Measurements from ENCODE around the gene SLC19A3. TPM values are rescaled to one million over a fixed set of nuclear protein-coding genes. Genes with fewer than 3 reads are reported as not detected.
"Not testable (repeated sequence)": the region's sequence is repeated elsewhere in the genome, so short reads cannot be mapped to it uniquely, and the experiment has no call there.

Gene SLC19A3
- total and polyA plus RNA-seq, 5 donors: 0.29 to 5.0 (median 1.2) TPM

DNA sequence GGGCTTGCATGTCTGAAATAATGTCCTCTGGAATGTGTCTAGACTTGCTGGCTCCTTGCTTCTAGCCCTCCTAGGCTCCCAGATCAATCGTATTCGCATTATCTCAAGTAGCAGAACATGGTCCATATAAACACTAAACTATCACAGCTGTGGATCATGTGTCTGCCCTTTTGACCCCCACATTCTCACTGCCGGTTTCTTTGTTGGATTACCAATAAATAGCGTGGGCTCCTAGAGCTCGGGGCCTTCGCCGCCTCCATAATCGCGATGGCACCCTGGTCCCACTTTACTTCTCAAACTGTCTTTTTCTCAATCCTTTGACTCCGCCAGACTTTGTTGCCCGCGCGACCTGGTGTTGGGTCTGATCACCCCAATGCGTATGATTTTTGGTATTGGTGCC, 21.5 kb upstream of the SLC19A3 start:
- Histone ChIP-seq H3K9me3 (ENCODE audit: control insufficient read depth, low read length) (no peaks in the 10 kb centered on the region), H3K4me3 (ENCODE audit: low read length) (no peak overlapping the region), H3K4me1 (ENCODE audit: control insufficient read depth, insufficient read depth, low read length) (no peaks in the 10 kb centered on the region), H3K27ac (ENCODE audit: low read length) (no peak overlapping the region), H3K27me3 (ENCODE audit: control insufficient read depth, insufficient read depth) (no peaks in the 10 kb centered on the region)
- intact Hi-C loops (cut with DNase I): no loop called here
- no peak for ATAC-seq
- no peak for DNase-seq
- WGBS: 71% methylated on average over 14 of the region's 14 CpGs

DNA sequence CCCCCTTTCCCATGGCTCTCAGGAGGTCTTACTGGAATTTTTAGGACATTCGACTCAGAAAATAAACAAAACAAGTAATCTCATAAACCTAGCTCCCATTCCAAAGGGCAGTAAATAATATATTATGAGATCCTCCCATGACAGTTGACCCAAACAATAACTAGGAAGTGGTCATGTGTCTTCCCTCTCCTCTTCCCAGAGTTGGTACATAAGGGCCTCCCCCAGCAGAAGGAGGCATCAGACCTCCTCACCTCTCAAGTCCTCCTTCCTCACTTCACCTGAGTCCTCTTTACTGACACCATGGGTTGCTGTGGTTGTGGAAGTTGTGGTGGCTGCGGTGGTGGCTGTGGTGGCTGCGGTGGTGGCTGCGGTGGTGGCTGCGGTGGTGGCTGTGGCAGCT, 10.2 kb upstream of the SLC19A3 start, which contains the start of gene SCYGR7:
Gene SCYGR7 (plus strand): TSS at position 301 of the 400 bp plus-strand sequence. CDS start 0 bp downstream, at position 301.
- 96% methylated on average over 5 of the region's 5 CpGs for whole genome bisulfite sequencing

DNA sequence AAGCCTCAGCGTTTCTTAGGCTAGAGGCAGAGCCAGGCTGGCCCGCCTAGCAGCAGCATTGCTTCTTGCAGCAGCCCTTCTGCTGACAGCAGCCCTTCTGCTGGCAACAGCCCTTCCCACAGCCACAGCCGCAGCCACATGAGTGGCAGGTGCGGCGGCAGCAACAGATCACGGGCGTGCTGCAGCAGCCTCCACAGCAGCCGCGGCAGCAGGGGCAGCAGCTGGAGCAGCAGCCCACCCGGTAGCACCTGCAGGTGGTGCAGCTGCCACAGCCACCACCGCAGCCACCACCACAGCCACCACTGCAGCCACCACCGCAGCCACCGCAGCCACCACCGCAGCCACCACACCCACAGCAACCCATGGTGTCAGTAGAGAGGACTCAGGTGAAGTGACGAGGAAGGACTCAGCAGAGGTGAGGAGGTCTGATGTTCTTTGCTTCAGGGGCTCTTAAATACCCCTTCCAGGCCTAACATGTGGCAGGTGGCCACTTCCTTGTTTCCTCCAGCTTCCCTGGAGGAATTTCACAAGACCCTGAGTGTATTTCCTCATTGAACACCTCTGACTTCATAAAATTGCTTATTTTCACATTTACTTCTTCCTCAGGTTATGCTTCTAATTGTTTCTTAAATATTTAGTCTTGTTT, 6.7 kb upstream of the SLC19A3 start, which contains the start of gene SCYGR6:
Gene SCYGR6 (minus strand): TSS at position 364 of the 646 bp plus-strand sequence. CDS start 0 bp downstream, at position 364.
- Histone ChIP-seq H3K27ac (ENCODE audit: low read length) (no peak within 1 kb of the TSS), H3K4me1 (ENCODE audit: control insufficient read depth, insufficient read depth, low read length) (no peaks in the 10 kb centered on the region), H3K4me3 (ENCODE audit: low read length) (no peak within 1 kb of the TSS), H3K9me3 (ENCODE audit: control insufficient read depth, low read length) (no peaks in the 10 kb centered on the region), H3K27me3 (ENCODE audit: control insufficient read depth, insufficient read depth) (no peaks in the 10 kb centered on the region)
- 85% methylated on average over 15 of the region's 15 CpGs for WGBS
- ATAC-seq: no peak
- DNase-seq: no peak
- intact Hi-C loops (cut with DNase I): no loop called here

More for the DNA sequence above, 10.2 kb upstream of the SLC19A3 start, which contains the start of gene SCYGR7:
- no peak for ATAC-seq
- no peaks in the 10 kb centered on the region for H3K27me3 ChIP-seq (ENCODE audit: control insufficient read depth, insufficient read depth)
- no peak for DNase-seq
- H3K9me3 ChIP-seq (ENCODE audit: control insufficient read depth, low read length): no peaks in the 10 kb centered on the region
- intact Hi-C loops (cut with DNase I): no loop called here
- no peaks in the 10 kb centered on the region for H3K4me1 ChIP-seq (ENCODE audit: control insufficient read depth, insufficient read depth, low read length)
- no peak within 1 kb of the TSS for H3K27ac ChIP-seq (ENCODE audit: low read length)
- H3K4me3 ChIP-seq (ENCODE audit: low read length): no peak within 1 kb of the TSS

DNA sequence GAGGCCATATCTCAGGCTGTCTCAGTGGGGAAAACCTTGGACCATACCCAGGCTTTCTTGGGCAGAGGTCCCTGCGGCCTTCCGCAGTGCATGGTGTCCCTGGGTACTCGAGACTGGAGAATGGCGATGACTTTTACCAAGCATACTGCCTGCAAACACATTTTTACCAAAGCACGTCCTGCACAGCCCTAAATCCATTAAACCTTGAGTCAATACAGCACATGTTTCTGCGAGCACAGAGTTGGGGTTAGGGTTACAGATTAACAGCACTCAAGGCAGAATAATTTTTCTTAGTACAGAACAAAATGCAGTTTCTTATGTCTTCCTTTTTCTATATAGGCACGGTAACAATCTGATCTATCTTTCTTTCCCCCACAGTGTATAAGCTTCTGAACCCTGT, 5.0 kb upstream of the SLC19A3 start:
- intact Hi-C loops (cut with DNase I): not testable (repeated sequence)

DNA sequence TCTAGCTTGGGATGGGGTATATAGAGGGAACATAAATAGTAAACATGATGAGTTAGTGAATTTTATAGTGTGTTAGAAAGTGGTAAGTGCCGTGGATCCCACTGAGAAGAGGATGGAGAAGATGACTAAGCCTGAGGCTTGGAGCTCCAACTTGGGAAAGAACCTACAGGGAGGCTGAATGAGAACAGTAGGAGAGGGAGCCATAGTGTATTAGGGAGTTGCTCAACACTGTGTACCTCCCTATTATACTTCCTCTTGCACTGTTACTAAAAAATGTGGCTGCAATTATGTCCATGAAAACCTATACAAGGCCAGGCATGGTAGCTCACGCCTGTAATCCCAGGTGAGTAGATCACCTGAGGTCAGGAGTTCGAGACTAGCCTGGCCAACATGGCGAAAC, 2.9 kb upstream of the SLC19A3 start:
- Histone ChIP-seq H3K4me3 (ENCODE audit: low read length) (no peak overlapping the region), H3K27me3 (ENCODE audit: control insufficient read depth, insufficient read depth) (no peaks in the 10 kb centered on the region), H3K27ac (ENCODE audit: low read length) (no peak overlapping the region), H3K9me3 (ENCODE audit: control insufficient read depth, low read length) (no peaks in the 10 kb centered on the region), H3K4me1 (ENCODE audit: control insufficient read depth, insufficient read depth, low read length) (no peaks in the 10 kb centered on the region)
- ATAC-seq: no peak
- no peak for DNase-seq
- WGBS: 91% methylated on average over 4 of the region's 4 CpGs
- intact Hi-C loops (cut with DNase I): no loop called here

More for the DNA sequence above, 5.0 kb upstream of the SLC19A3 start:
- not testable (repeated sequence) for H3K27ac ChIP-seq (ENCODE audit: low read length); H3K27me3 ChIP-seq (ENCODE audit: control insufficient read depth, insufficient read depth); ATAC-seq; DNase-seq; H3K4me3 ChIP-seq (ENCODE audit: low read length); H3K4me1 ChIP-seq (ENCODE audit: control insufficient read depth, insufficient read depth, low read length); H3K9me3 ChIP-seq (ENCODE audit: control insufficient read depth, low read length)
- 72% methylated on average over 7 of the region's 7 CpGs for WGBS

DNA sequence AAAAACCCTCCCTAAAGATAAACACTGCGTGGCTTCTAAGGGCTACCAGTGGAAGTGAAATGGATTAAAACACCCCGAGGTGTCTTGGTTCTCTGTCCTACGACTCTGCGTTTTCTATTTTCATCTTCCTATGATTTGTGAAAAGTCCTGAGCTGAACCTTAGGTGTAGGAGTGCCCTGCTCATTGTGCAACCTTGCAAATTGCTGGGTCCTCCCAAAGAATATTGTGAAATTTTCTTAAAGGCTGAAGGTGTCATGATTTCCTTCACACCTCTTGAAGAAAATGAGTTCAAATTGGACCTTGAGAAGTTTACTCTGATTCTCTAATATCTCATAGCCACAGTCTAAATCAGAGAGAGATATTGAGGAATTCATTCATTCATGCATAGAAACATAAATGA, 1.8 kb upstream of the SLC19A3 start:
- H3K4me1 ChIP-seq (ENCODE audit: control insufficient read depth, insufficient read depth, low read length): no peaks in the 10 kb centered on the region
- H3K27ac ChIP-seq (ENCODE audit: low read length): no peak overlapping the region
- intact Hi-C loops (cut with DNase I): no loop called here
- H3K4me3 ChIP-seq (ENCODE audit: low read length): no peak overlapping the region
- ATAC-seq (no peak), DNase-seq (no peak)
- no peaks in the 10 kb centered on the region for H3K27me3 ChIP-seq (ENCODE audit: control insufficient read depth, insufficient read depth)
- 95% methylated on average over 4 of the region's 4 CpGs for WGBS
- no peaks in the 10 kb centered on the region for H3K9me3 ChIP-seq (ENCODE audit: control insufficient read depth, low read length)

DNA sequence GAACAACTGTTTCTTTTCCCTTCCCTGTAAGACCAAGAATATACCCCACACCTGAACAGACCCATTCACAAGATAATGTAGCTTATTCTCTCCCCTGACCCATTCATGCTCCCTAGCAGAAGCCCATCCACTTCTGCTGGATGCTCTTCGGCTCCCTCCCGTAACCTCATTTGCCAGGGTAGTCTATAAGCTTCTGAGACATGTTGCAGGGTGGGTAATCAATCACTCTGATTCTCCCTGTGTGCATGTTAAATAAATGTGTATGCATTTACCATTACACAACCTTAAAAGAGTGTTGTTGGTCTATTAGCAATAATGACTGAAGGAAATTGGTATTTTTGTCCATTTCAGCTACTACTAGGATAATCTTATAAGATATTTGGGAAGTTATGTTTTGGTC, 1.3 kb downstream of the SLC19A3 start:
- H3K4me1 ChIP-seq (ENCODE audit: control insufficient read depth, insufficient read depth, low read length): no peaks in the 10 kb centered on the region
- WGBS: 98% methylated on average over 2 of the region's 2 CpGs
- intact Hi-C loops (cut with DNase I): no loop called here

DNA sequence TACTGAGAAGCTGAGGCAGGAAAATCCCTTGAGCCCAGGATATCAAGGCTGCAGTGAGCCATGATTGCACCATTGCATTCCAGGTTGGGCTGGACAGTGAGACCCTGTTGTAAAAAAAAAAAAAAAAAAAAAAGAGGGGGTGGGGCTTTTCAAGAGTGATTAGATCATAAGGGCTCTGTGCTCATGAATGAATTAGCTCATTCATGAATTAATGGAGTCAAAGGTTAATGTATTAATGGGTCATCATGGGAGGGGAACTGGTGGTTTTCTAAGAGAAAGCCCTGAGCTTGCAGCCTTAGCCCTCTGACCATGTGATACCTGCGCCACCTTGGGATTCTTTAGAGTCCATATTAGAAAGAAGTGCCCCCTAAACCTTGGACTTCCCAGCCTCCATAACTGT, 4.5 kb downstream of the SLC19A3 start:
- WGBS: 94% methylated on average over 1 of the region's 1 CpG
- no peaks in the 10 kb centered on the region for H3K9me3 ChIP-seq (ENCODE audit: control insufficient read depth, low read length)
- no peak overlapping the region for H3K27ac ChIP-seq (ENCODE audit: low read length)
- intact Hi-C loops (cut with DNase I): no loop called here
- no peaks in the 10 kb centered on the region for H3K4me1 ChIP-seq (ENCODE audit: control insufficient read depth, insufficient read depth, low read length)
- no peaks in the 10 kb centered on the region for H3K27me3 ChIP-seq (ENCODE audit: control insufficient read depth, insufficient read depth)
- no peak overlapping the region for H3K4me3 ChIP-seq (ENCODE audit: low read length)
- no peak for ATAC-seq
- DNase-seq: no peak

More for the DNA sequence above, 1.3 kb downstream of the SLC19A3 start:
- H3K27me3 ChIP-seq (ENCODE audit: control insufficient read depth, insufficient read depth): no peaks in the 10 kb centered on the region
- H3K4me3 ChIP-seq (ENCODE audit: low read length): no peak overlapping the region
- H3K9me3 ChIP-seq (ENCODE audit: control insufficient read depth, low read length): no peaks in the 10 kb centered on the region
- H3K27ac ChIP-seq (ENCODE audit: low read length): no peak overlapping the region
- DNase-seq: no peak
- ATAC-seq: no peak

DNA sequence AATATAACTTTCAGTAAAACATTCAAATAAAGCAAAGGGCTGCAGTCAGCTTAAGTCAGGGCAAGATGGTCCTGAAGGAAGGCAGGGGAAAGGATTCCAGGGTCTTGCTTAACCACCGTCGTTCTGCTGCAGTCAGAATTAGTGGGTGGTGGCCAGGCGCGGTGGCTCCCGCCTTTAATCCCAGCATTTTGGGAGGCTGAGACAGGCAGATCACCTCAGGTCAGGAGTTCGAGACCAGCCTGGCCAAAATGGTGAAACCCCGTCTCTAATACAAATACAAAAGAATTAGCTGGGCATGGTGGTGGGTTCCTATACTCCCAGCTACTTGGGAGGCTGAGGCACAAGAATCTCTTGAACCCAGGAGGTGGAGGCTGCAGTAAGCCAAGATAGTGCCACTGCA, 6.8 kb downstream of the SLC19A3 start:
- no peak for DNase-seq
- no peaks in the 10 kb centered on the region for H3K4me1 ChIP-seq (ENCODE audit: control insufficient read depth, insufficient read depth, low read length)
- WGBS: 95% methylated on average over 7 of the region's 7 CpGs

DNA sequence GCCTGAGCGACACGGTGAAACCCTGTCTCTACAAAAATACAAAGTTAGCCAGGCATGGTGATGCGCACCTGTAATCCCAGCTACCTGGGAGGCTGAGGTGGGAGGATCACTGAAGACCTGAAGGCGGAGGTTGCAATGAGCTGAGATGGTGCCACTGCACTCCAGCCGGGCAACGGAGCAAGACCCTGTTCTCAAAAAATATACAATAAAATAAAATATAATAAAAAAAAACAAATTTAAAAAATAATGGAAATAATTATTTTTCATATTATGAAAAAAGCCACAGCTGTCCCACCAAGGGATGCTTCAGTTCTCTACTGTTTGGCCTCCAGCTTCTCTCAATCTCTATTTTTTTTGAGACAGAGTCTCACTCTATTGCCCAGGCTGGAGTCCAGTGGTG, 10.4 kb downstream of the SLC19A3 start:
- intact Hi-C loops (cut with DNase I): no loop called here
- DNase-seq (no peak), ATAC-seq (no peak)
- Histone ChIP-seq H3K27ac (ENCODE audit: low read length) (no peak overlapping the region), H3K27me3 (ENCODE audit: control insufficient read depth, insufficient read depth) (no peaks in the 10 kb centered on the region), H3K4me1 (ENCODE audit: control insufficient read depth, insufficient read depth, low read length) (no peaks in the 10 kb centered on the region), H3K4me3 (ENCODE audit: low read length) (no peak overlapping the region), H3K9me3 (ENCODE audit: control insufficient read depth, low read length) (no peaks in the 10 kb centered on the region)
- WGBS: 81% methylated on average over 6 of the region's 6 CpGs

More for the DNA sequence above, 6.8 kb downstream of the SLC19A3 start:
- intact Hi-C loops (cut with DNase I): no loop called here
- no peaks in the 10 kb centered on the region for H3K27me3 ChIP-seq (ENCODE audit: control insufficient read depth, insufficient read depth)
- no peaks in the 10 kb centered on the region for H3K9me3 ChIP-seq (ENCODE audit: control insufficient read depth, low read length)
- H3K27ac ChIP-seq (ENCODE audit: low read length): no peak overlapping the region
- ATAC-seq: no peak
- no peak overlapping the region for H3K4me3 ChIP-seq (ENCODE audit: low read length)

DNA sequence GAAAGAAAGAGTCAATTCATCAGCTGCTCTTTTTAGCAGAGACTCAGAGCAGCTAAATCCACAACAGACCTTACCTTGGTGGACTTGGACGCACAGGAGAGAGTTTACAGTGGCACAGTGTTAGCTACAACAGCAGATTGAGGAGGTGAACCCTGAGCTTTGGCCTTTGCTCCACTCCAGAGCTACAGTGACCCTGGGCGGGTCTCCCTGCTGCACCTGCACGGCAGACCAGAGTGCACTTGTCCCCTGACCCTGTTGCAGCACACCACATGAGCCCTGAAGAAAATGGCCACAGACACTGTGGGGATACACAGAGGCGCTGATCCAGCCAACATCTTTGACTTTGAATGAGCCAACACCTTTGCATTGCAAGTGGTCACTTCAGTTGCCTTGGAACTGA, 11.0 kb downstream of the SLC19A3 start:
- no peak overlapping the region for H3K27ac ChIP-seq (ENCODE audit: low read length)
- no peaks in the 10 kb centered on the region for H3K27me3 ChIP-seq (ENCODE audit: control insufficient read depth, insufficient read depth)
- H3K4me1 ChIP-seq (ENCODE audit: control insufficient read depth, insufficient read depth, low read length): no peaks in the 10 kb centered on the region
- ATAC-seq (peak in 1 of 2 donors; percentile 55), DNase-seq (no peak)
- no peaks in the 10 kb centered on the region for H3K9me3 ChIP-seq (ENCODE audit: control insufficient read depth, low read length)
- intact Hi-C loops (cut with DNase I): no loop called here
- 83% methylated on average over 4 of the region's 4 CpGs for WGBS
- no peak overlapping the region for H3K4me3 ChIP-seq (ENCODE audit: low read length)

DNA sequence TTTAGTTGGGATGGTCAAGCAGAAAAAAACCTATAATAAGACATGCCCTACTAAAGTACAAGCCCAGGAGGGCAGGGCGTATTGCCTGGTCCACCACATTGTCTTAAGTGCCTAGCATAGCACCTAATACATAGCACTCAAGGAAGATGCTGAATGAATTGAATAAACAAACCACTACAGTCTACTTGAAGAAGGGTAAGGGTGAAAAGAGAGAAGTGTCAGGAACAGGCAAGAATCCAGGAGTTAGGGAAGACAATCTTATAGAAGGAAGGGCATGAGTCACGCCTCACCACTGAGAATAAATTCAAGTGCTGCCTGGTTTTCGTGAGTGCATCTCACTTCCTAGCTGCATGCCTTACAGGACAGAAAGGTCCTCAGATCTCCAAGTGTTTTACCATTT, 13.9 kb downstream of the SLC19A3 start:
- DNase-seq: no peak
- no peaks in the 10 kb centered on the region for H3K9me3 ChIP-seq (ENCODE audit: control insufficient read depth, low read length)
- intact Hi-C loops (cut with DNase I): no loop called here
- H3K27me3 ChIP-seq (ENCODE audit: control insufficient read depth, insufficient read depth): no peaks in the 10 kb centered on the region
- ATAC-seq: no peak
- no peak overlapping the region for H3K4me3 ChIP-seq (ENCODE audit: low read length)
- no peaks in the 10 kb centered on the region for H3K4me1 ChIP-seq (ENCODE audit: control insufficient read depth, insufficient read depth, low read length)
- WGBS: 75% methylated on average over 3 of the region's 3 CpGs
- no peak overlapping the region for H3K27ac ChIP-seq (ENCODE audit: low read length)
